ENCODE data around the gene DAPK3.
A peak's percentile ranks its signal among the peaks of the same experiment; 100 is the strongest.

DAPK3 gene

DNA sequence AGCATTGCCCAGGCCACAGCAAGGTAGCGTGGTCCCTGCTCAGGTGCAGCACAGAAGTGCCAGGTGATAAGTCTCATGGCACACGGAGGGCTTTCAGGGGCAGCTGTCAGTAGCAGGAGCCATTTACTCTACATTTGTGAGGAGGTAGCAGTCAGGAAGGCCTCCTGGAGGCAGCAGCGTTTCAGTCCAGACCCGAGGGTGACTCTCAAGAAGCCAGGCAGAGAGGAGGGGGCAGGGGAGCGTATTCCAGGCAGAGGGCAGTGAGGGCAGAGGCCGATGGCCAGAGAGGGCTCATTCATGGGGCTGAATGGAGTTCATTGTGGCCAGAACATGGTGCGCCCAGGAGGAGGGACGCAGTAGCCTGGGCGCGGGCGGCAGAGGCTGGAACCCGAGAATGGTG lies 45.6 kb upstream of the DAPK3 start:
- TF ChIP-seq, protein P1, sequence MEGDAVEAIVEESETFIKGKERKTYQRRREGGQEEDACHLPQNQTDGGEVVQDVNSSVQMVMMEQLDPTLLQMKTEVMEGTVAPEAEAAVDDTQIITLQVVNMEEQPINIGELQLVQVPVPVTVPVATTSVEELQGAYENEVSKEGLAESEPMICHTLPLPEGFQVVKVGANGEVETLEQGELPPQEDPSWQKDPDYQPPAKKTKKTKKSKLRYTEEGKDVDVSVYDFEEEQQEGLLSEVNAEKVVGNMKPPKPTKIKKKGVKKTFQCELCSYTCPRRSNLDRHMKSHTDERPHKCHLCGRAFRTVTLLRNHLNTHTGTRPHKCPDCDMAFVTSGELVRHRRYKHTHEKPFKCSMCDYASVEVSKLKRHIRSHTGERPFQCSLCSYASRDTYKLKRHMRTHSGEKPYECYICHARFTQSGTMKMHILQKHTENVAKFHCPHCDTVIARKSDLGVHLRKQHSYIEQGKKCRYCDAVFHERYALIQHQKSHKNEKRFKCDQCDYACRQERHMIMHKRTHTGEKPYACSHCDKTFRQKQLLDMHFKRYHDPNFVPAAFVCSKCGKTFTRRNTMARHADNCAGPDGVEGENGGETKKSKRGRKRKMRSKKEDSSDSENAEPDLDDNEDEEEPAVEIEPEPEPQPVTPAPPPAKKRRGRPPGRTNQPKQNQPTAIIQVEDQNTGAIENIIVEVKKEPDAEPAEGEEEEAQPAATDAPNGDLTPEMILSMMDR (IDR thresholded peaks at IDR 0.05; ENCODE audit: low read depth, low read length) = no peak
- H3K36me3 ChIP-seq = peaks cover 39% of the 10 kb centered on the region
- DNase-seq = no peak
- H3K27me3 ChIP-seq = no peaks in the 10 kb centered on the region
- no peak overlapping the region; the same call in 1 of the 2 replicates for H3K4me3 ChIP-seq (ENCODE audit: low read depth, low read length)
- H3K4me1 ChIP-seq = peaks cover 12% of the 10 kb centered on the region
- no peaks in the 10 kb centered on the region for H3K9me3 ChIP-seq

DNA sequence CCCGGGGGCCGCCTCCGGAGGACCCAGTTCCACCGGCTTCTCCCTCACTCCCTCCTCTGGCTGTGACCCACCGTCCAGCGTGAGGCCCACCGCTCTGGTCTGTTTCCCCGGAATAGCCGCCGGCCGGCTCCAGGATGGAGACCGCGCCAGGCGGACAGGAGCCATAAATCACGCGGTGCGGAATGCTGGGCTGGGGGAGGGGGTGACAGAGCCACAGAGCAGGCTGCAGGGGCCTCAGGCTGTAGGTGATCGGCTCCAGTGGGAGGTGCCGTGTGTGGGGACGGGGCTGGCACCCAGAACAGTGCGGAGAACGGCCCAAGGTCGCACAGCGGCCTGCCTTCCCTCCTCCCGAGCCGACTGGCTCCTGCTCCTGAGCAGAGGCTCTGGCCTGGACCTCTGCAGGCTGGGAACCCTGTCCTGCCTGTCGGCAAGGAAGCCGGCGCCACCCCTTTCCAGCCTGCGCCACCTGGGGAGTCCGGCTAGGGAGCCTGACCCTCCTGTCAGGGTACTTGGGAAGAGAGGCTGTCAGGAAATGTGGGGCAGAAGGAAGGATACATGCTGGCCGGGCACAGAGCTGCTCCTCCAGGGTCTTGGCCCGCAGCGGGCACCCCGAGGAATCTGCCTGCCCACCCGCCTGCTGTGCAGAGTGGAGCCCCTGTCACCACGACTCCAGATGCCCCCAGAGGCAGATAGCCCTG lies 45.0 kb upstream of the DAPK3 start:
- H3K4me3 ChIP-seq (ENCODE audit: low read depth, low read length) = peak overlapping the region; percentile 56
- peaks cover 12% of the 10 kb centered on the region for H3K4me1 ChIP-seq
- H3K27me3 ChIP-seq = no peaks in the 10 kb centered on the region
- H3K9me3 ChIP-seq = no peaks in the 10 kb centered on the region
- TF ChIP-seq, protein P1 (IDR thresholded peaks at IDR 0.05; ENCODE audit: low read depth, low read length) = no peak
- DNase-seq = peak; percentile 84
- peaks cover 37% of the 10 kb centered on the region for H3K36me3 ChIP-seq

DNA sequence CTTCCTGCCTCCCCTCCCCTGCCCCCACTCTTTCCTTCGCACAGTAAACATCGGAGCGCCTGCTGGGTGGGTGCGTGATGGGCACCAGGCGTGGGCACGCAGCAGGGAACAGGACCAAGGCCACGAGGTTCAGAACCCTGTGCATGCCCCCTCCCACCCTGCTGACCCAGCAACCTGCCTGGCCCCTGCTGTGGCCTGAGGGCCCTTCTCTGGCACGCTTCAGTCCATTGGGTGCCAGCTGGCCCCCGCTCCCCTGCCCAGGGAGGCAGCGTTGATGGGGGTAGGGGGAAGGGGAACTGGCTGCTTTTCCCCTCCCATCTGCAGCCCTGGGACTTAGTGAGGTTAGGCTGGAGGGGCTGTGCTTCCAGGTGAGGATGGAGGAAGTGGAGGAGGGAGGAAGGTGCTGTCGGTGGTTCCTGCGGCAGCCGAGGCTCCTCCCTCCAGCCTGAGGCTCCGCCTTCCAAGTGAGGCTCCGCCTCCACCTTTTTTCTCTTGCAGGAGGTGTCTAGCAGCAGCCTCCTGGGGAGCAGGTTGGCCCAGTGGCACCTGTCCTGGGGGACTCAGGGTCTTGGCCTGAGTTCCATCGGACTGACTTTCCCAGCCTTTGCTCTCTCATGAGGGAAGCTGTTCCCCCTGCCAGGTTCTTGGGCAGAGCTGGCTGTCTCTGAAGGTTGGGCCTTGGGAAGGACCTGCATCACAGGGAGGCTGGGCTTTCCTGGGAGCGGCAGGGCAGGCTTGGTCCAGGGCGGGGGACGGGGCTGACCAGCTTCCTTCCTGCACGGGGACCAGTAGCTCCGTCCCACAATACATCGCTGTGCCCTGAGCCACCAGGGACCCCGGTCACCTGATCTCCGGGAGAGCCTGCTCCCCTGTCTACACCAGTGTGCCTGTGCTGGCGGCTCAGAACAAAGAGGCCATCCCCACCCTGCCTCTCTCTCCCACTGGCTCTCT lies 43.9 kb upstream of the DAPK3 start:
- Histone ChIP-seq H3K4me1 (peaks cover 12% of the 10 kb centered on the region), H3K36me3 (peaks cover 31% of the 10 kb centered on the region), H3K4me3 (ENCODE audit: low read depth, low read length) (peak overlapping the region; percentile 56), H3K27me3 (no peaks in the 10 kb centered on the region), H3K9me3 (no peaks in the 10 kb centered on the region)
- TF ChIP-seq, protein P1 (IDR thresholded peaks at IDR 0.05; ENCODE audit: low read depth, low read length) = no peak
- DNase-seq = peak; percentile 80

DNA sequence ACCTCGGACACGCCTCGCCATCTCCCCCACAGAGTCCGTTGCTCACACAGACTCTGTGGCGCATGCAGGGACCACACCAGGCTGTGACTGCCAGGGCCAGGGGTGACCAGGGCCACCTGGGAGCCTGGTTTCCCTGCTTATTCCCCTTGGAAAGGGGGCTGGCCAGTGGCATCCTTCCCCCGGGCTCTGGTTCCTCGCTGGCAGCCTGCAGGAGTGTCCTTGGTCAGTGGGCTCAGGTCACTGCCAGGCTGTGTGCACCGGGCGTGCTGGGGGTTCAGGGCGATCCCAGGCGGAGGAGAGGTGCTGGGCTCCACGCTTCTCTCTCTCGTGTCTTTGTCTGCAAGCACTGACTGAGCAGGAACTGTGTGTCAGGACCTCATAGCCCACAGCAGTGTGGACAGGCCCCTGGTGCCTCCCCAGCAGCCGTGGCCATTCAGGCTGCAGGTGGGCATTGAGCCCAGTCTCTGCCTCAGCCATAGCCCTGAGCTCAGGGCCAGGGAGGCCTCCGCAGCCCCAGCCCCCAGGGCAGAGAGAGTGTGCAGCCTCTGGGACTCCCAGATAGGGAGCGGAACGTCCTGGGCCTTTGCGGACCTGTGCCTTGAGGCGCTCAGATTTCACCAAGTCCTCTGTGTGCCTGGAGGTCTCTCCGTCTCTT lies 43.1 kb upstream of the DAPK3 start:
- Histone ChIP-seq H3K4me1 (peaks cover 12% of the 10 kb centered on the region), H3K4me3 (ENCODE audit: low read depth, low read length) (no peak overlapping the region), H3K36me3 (peaks cover 32% of the 10 kb centered on the region), H3K27me3 (no peaks in the 10 kb centered on the region), H3K9me3 (no peaks in the 10 kb centered on the region)
- TF ChIP-seq, protein P1 (IDR thresholded peaks at IDR 0.05; ENCODE audit: low read depth, low read length) = no peak
- DNase-seq = no peak

DNA sequence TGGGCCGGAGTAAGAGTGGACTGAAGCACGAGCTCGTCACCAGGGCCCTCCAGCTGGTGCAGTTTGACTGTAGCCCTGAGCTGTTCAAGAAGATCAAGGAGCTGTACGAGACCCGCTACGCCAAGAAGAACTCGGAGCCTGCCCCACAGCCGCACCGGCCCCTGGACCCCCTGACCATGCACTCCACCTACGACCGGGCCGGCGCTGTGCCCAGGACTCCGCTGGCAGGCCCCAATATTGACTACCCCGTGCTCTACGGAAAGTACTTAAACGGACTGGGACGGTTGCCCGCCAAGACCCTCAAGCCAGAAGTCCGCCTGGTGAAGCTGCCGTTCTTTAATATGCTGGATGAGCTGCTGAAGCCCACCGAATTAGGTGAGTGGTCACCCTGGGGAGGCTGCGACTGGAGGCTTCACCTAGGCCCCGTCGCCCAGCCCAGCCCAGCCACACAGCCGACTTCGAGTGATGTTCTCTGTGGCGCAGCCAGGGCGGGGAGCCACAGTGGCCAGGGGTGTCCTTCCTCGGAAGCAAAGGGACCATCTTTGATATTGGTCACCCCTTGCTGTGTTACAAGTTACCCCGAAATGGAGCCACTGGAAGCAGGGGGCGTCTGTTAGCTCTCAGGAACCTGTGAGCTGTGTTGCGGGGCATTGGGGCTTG lies 42.2 kb upstream of the DAPK3 start:
- Histone ChIP-seq H3K4me1 (peaks cover 17% of the 10 kb centered on the region), H3K36me3 (peaks cover 29% of the 10 kb centered on the region), H3K9me3 (no peaks in the 10 kb centered on the region), H3K27me3 (no peaks in the 10 kb centered on the region), H3K4me3 (ENCODE audit: low read depth, low read length) (no peak overlapping the region)
- no peak for DNase-seq
- TF ChIP-seq, protein P1 (IDR thresholded peaks at IDR 0.05; ENCODE audit: low read depth, low read length) = no peak

Data from BE2C (cell line).